IMR-90 (cell line): ENCODE results near the gene C1orf74.

Experiments used
- BHLHE40 ChIP-seq: fragments of 150-350 bp; IDR thresholded peaks from 2 replicates; pipeline ENCODE4 v1.6.1; 2016; ENCODE audit warnings: mild to moderate bottlenecking, low read depth, low read length
- CEBPB ChIP-seq: IDR thresholded peaks from 2 replicates; pipeline ENCODE4 v1.6.1; 2012; ENCODE audit warnings: low read depth, low read length, improper control_type of control experiment
- ELK1 ChIP-seq: fragments of 150-350 bp; IDR thresholded peaks from 2 replicates; pipeline ENCODE4 v1.6.1; 2016; ENCODE audit warnings: low read depth, mild to moderate bottlenecking, low read length, moderate library complexity, borderline replicate concordance
- POLR2A ChIP-seq: IDR thresholded peaks from 2 replicates; pipeline ENCODE4 v1.6.1; 2012; ENCODE audit warnings: mild to moderate bottlenecking, low read depth, low read length
- RAD21 ChIP-seq: IDR thresholded peaks from 2 replicates; pipeline ENCODE4 v1.6.1; 2012; ENCODE audit warnings: low read length, improper control_type of control experiment
- RCOR1 ChIP-seq: IDR thresholded peaks from 2 replicates; pipeline ENCODE4 v1.6.1; 2012; ENCODE audit warnings: mild to moderate bottlenecking, low read length, improper control_type of control experiment; ENCODE audit not compliant: insufficient replicate concordance
- RFX5 ChIP-seq: IDR thresholded peaks from 2 replicates; pipeline ENCODE4 v1.8.0; 2012; ENCODE audit warnings: low read depth, mild to moderate bottlenecking, low read length, moderate library complexity
- USF2 ChIP-seq: fragments of 150-350 bp; IDR thresholded peaks from 2 replicates; pipeline ENCODE4 v1.6.1; 2017; ENCODE audit warnings: mild to moderate bottlenecking, antibody characterized with exemption, low read length, low read depth
- TF ChIP-seq, protein P1 (sequence below): conservative IDR thresholded peaks from 2 replicates; pipeline ENCODE4 v1.5.1; 2012; ENCODE audit warnings: mild to moderate bottlenecking, low read depth, low read length, improper control_type of control experiment

DNA sequence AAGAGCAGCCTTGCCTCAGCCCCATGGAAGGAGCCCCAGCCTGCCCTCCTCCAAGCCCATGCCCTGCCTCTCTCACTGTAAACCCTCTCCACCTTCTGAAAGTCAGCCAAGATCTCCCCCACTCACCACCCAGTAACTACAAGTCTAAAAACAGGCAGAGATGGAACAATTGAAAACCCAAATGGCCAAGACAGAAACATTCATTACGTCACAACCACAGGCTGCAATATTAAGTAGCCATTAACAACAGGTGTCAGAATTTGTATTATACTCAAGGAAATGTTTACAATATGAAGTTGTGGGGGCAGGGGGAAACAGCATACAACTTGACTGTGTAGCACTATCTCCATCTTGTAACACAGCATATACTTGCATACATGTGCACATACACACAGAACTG, 19.2 kb upstream of the C1orf74 start:
- TF ChIP-seq, protein P1, sequence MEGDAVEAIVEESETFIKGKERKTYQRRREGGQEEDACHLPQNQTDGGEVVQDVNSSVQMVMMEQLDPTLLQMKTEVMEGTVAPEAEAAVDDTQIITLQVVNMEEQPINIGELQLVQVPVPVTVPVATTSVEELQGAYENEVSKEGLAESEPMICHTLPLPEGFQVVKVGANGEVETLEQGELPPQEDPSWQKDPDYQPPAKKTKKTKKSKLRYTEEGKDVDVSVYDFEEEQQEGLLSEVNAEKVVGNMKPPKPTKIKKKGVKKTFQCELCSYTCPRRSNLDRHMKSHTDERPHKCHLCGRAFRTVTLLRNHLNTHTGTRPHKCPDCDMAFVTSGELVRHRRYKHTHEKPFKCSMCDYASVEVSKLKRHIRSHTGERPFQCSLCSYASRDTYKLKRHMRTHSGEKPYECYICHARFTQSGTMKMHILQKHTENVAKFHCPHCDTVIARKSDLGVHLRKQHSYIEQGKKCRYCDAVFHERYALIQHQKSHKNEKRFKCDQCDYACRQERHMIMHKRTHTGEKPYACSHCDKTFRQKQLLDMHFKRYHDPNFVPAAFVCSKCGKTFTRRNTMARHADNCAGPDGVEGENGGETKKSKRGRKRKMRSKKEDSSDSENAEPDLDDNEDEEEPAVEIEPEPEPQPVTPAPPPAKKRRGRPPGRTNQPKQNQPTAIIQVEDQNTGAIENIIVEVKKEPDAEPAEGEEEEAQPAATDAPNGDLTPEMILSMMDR: no peak
- TF ChIP-seq BHLHE40 (no peak), CEBPB (no peak), RAD21 (no peak), USF2 (no peak), POLR2A (no peak), ELK1 (no peak), RFX5 (no peak), RCOR1 (no peak)
